Measurements from ENCODE around the gene QRICH2. TPM values are rescaled to one million over a fixed set of nuclear protein-coding genes. Genes with fewer than 3 reads are reported as not detected.

The QRICH2 gene
- total and polyA plus RNA-seq, 7 donors, result 0.69 to 5.0 (median 2.5) TPM

DNA sequence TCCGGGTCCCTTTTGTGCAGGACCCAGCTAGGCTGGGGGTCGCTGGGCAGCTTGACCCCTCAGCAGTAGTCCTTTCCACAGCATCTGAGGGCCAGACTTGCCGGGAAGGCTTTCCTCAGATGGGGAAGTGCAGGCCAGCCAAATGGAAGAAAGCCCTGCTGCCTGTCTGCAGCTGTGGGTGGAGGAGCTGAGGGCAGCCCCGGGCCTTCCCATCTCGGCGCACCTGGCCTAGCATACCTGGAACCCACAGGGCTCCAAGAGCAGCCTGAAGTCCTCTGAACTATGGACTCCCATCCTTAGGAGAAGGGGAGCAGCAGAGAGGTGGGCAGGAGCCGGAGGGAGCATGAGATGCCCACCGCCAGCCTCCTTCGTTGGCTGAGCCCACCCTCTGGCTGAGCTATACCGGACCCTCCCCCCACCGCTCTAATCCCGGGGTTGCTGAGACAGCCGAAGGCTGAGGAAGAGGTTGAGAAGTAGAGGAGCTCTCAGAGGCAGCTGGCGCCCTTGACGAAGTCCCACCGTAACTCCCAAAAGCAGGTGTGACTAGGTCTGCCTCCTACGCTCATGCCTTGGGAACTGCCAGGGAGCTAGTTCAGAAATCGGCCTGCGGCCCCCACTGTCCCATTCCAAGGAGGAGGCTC, 29.7 kb downstream of the QRICH2 start:
- Histone ChIP-seq H3K27me3 (no peaks in the 10 kb centered on the region), H3K36me3 (no peaks in the 10 kb centered on the region), H3K9me3 (no peaks in the 10 kb centered on the region), H3K27ac (no peak overlapping the region), H3K4me1 (peaks cover 0 to 21% (median 6%) of the 10 kb centered on the region in 4 donors), H3K4me3 (no peak overlapping the region)
- no peak for DNase-seq
- WGBS, 2 donors, result 87 to 89% methylated on average over 19 of the region's 19 CpGs
- TF ChIP-seq, protein P1, sequence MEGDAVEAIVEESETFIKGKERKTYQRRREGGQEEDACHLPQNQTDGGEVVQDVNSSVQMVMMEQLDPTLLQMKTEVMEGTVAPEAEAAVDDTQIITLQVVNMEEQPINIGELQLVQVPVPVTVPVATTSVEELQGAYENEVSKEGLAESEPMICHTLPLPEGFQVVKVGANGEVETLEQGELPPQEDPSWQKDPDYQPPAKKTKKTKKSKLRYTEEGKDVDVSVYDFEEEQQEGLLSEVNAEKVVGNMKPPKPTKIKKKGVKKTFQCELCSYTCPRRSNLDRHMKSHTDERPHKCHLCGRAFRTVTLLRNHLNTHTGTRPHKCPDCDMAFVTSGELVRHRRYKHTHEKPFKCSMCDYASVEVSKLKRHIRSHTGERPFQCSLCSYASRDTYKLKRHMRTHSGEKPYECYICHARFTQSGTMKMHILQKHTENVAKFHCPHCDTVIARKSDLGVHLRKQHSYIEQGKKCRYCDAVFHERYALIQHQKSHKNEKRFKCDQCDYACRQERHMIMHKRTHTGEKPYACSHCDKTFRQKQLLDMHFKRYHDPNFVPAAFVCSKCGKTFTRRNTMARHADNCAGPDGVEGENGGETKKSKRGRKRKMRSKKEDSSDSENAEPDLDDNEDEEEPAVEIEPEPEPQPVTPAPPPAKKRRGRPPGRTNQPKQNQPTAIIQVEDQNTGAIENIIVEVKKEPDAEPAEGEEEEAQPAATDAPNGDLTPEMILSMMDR (IDR thresholded peaks at IDR 0.05), result no peak
- no peak for TF ChIP-seq POLR2AphosphoS5 (IDR thresholded peaks at IDR 0.05)
- no peak for TF ChIP-seq POLR2A (IDR thresholded peaks at IDR 0.05)
- no peak for TF ChIP-seq EP300 (IDR thresholded peaks at IDR 0.05)
- intact Hi-C loops (cut with DNase I), result loop anchor here (5.0 kb wide), 1 partner anchor 276 kb away; the partner anchor contains the start of gene CDK3

DNA sequence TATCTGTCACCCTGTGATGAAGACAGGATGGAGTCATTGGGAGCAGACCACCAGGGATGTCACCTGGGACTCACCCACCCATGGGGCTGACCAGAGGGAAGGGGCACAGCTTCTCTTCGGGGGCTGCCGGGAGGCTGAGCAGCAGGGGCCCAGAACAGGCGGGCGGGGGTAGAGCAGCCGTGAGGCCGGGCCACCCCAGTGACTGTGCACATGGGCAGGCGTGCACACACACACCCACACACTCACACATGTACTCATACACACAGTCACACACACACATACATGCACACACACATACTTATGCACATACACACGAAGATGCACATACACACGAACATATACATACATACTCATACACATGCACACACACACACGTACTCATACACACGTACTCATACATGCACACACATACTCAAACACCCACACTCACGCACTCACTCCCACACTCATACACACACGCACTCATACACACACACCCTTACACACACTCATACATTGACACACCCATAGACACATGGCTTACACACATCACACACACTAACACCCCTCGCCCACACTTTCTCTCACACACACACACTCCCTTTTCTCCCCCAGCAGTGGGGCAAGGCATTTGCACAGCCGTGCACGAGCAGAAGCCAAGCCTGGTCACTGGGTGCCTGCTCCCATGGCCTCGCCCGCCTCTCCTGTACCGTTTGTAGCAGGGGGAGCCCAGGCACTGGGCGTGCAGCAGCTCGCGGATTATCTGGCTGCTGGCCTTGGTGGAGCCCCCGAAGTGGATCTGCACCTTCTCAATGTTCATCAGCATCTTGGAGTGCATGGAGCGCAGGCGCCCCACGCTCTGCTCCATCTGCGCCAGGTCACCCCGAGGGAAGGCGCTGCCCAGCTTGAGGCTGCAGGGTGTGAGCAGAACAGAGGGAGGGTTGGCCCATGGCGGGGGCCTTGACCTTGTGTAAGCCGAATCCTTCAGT, 30.5 kb downstream of the QRICH2 start:
- Histone ChIP-seq H3K27ac (no peak overlapping the region), H3K4me3 (no peak overlapping the region), H3K9me3 (no peaks in the 10 kb centered on the region), H3K36me3 (no peaks in the 10 kb centered on the region), H3K4me1 (peaks cover 0 to 20% (median 9%) of the 10 kb centered on the region in 4 donors), H3K27me3 (no peaks in the 10 kb centered on the region)
- WGBS, 2 donors, result 88 to 90% methylated on average over 31 of the region's 31 CpGs
- TF ChIP-seq POLR2AphosphoS5 (IDR thresholded peaks at IDR 0.05), result no peak
- TF ChIP-seq EP300 (IDR thresholded peaks at IDR 0.05), result no peak
- TF ChIP-seq, protein P1 (IDR thresholded peaks at IDR 0.05), result no peak
- no peak for TF ChIP-seq POLR2A (IDR thresholded peaks at IDR 0.05)
- no peak for DNase-seq
- intact Hi-C loops (cut with DNase I), result loop anchor here (5.0 kb wide), 1 partner anchor 275 kb away; the partner anchor contains the start of gene CDK3

DNA sequence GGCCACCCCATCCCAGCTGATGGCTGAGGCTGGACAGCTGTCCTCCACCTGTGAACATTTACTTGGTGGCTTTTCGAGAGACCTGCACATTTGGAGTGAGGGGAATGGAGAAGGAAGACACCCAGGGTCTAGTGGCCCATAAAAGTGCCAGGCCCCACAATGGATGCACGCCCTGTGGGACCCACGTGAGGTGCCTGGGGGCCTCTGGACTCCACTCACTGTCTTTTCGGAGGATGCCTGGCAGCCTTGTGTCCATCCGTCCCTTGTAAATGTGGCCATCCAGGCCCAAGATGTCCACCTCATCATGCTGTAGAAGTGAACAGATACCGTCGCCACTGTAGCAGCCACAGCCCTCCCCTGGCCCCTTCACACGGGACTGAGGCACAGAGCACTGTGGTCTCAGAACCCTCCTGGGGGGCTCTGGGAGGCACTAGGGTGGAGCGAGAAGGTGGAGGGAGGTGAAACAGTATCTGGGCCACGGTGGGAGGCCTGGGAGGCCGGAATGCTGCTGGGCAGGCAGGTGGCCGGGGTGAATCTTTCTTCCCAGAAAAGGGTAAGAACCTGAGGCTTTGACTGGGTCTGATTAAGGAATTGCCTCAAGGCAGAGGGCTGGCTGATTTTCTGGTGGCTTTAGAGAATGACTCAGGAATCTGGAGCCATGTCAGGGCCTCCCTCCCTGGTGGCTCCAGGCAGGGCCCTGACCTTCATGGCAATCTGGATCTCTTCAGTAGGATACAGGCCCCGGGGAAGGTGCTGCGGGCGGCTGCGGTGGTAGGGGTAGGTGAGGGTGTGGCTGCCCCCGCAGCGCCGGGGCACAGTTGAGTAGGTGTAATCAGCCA, 31.4 kb downstream of the QRICH2 start:
- TF ChIP-seq EP300 (IDR thresholded peaks at IDR 0.05) (no peak), POLR2A (IDR thresholded peaks at IDR 0.05) (no peak), POLR2AphosphoS5 (IDR thresholded peaks at IDR 0.05) (no peak)
- TF ChIP-seq, protein P1 (IDR thresholded peaks at IDR 0.05), result no peak
- no peaks in the 10 kb centered on the region for H3K27me3 ChIP-seq
- no peak for DNase-seq
- H3K9me3 ChIP-seq, result no peaks in the 10 kb centered on the region
- no peak overlapping the region for H3K4me3 ChIP-seq
- no peak overlapping the region for H3K27ac ChIP-seq
- intact Hi-C loops (cut with DNase I), result loop anchor here (5.0 kb wide), 1 partner anchor 274 kb away; the partner anchor contains the start of gene CDK3
- WGBS, 2 donors, result 90 to 94% methylated on average over 19 of the region's 19 CpGs
- no peaks in the 10 kb centered on the region for H3K36me3 ChIP-seq
- H3K4me1 ChIP-seq, result peaks cover 0 to 20% (median 18%) of the 10 kb centered on the region in 4 donors

DNA sequence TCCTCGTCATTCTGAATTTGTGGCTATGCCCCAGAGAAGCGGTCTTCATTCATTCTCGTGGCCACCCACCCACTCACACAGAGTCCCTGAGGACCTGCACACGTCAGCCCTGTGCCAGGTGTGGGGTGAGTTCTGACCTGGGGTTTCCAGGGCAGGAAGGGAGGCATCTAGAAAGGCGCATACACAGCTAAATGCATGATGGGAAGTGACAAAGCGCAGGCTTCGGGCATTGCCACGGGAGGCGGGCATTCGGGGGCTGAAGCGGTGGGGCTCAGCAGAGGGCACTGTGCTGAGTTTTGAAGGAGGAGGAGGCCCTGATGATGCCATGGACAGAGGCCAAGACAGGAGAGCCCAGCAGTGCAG, 32.0 kb downstream of the QRICH2 start:
- Histone ChIP-seq H3K4me1 (peaks cover 0 to 26% (median 23%) of the 10 kb centered on the region in 4 donors), H3K27ac (no peak overlapping the region), H3K27me3 (no peaks in the 10 kb centered on the region), H3K36me3 (peaks cover 0 to 2% (median 0%) of the 10 kb centered on the region in 4 donors), H3K9me3 (no peaks in the 10 kb centered on the region), H3K4me3 (no peak overlapping the region)
- no peak for DNase-seq
- intact Hi-C loops (cut with DNase I), result loop anchor here (5.0 kb wide), 1 partner anchor 274 kb away; the partner anchor contains the start of gene CDK3
- WGBS, 2 donors, result 77 to 88% methylated on average over 11 of the region's 11 CpGs
- no peak for TF ChIP-seq POLR2A (IDR thresholded peaks at IDR 0.05)
- no peak for TF ChIP-seq EP300 (IDR thresholded peaks at IDR 0.05)
- TF ChIP-seq, protein P1 (IDR thresholded peaks at IDR 0.05), result no peak
- TF ChIP-seq POLR2AphosphoS5 (IDR thresholded peaks at IDR 0.05), result no peak
